ENCODE data around the gene TIMP3. TPM values are rescaled to one million over a fixed set of nuclear protein-coding genes. Genes with fewer than 3 reads are reported as not detected.

Gene TIMP3
- polyA plus RNA-seq, 1 donor (not counting 4 experiments of a cell fraction or from before 2014, with no cell fraction given), result 34.3 TPM

DNA sequence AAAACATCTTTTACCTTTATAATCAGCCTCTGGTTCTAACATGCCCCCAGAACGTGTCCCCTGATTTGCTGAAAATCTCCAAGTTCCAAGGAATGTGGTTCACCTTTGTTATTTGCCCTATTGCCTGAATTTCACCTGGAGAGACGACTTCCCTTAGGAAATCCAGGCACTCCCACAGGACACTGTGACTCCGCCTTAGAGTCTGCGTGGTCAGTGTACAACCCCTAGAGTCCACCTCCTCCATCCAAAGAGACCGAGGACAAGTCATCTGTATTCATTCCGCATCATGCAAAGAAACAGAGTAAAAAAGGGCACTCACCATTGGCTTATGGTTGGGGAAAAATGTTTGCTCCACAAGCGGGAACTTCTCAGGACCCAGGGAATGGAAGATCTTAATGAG is 63.1 kb downstream of the TIMP3 start:
- Histone ChIP-seq H3K9me1 (ENCODE audit: control insufficient read depth, extremely low read depth, insufficient read depth, low read length) (peaks cover 2% of the 10 kb centered on the region), H3K36me3 (ENCODE audit: control insufficient read depth in 2 of 2, extremely low read depth in 1 of 2, insufficient read depth in 2 of 2, low read length in 2 of 2) (peaks cover 0 to 2% of the 10 kb centered on the region in 2 experiments), H3K79me2 (ENCODE audit: control insufficient read depth, insufficient read depth, low read length) (no peaks in the 10 kb centered on the region), H3K4me2 (ENCODE audit: control insufficient read depth, extremely low read depth, insufficient read depth, low read depth, low read length) (no peak overlapping the region), H2AFZ (ENCODE audit: control insufficient read depth, low read length) (no peak overlapping the region), H3K27ac (ENCODE audit: control insufficient read depth, insufficient read depth, low read length) (no peak overlapping the region), H3K4me3 (ENCODE audit: control insufficient read depth in 2 of 3, extremely low read depth in 1 of 3, insufficient read depth in 2 of 3, low read depth in 1 of 3, low read length in 3 of 3) (no peak overlapping the region), H3K9ac (ENCODE audit: control insufficient read depth, extremely low read depth, insufficient read depth, low read length) (no peak overlapping the region), H3K27me3 (ENCODE audit: control insufficient read depth, extremely low read depth, insufficient read depth, low read length) (no peaks in the 10 kb centered on the region), H3K9me3 (ENCODE audit: control insufficient read depth, low read depth, low read length) (no peaks in the 10 kb centered on the region), H3K4me1 (ENCODE audit: control insufficient read depth, extremely low read depth, insufficient read depth, low read length) (no peaks in the 10 kb centered on the region), H4K20me1 (ENCODE audit: control insufficient read depth, extremely low read depth, insufficient read depth, low read length) (no peaks in the 10 kb centered on the region)
- dilution Hi-C loops (cut with MboI; ENCODE audit: extremely low pct_ligation_motif_present, low sequenced_read_pairs), result no loop called here
- no peak for DNase-seq (ENCODE audit: low read depth, low spot score)
- FAIRE-seq, result no peak
- no peak for TF ChIP-seq EZH2 (IDR thresholded peaks at IDR 0.05; ENCODE audit: low read length)
- TF ChIP-seq, protein P1, sequence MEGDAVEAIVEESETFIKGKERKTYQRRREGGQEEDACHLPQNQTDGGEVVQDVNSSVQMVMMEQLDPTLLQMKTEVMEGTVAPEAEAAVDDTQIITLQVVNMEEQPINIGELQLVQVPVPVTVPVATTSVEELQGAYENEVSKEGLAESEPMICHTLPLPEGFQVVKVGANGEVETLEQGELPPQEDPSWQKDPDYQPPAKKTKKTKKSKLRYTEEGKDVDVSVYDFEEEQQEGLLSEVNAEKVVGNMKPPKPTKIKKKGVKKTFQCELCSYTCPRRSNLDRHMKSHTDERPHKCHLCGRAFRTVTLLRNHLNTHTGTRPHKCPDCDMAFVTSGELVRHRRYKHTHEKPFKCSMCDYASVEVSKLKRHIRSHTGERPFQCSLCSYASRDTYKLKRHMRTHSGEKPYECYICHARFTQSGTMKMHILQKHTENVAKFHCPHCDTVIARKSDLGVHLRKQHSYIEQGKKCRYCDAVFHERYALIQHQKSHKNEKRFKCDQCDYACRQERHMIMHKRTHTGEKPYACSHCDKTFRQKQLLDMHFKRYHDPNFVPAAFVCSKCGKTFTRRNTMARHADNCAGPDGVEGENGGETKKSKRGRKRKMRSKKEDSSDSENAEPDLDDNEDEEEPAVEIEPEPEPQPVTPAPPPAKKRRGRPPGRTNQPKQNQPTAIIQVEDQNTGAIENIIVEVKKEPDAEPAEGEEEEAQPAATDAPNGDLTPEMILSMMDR (optimal IDR thresholded peaks at IDR 0.05 in 1 of 3, IDR thresholded peaks at IDR 0.05 in 1 of 3, conservative IDR thresholded peaks at IDR 0.05 in 1 of 3; ENCODE audit: extremely low read depth in 1 of 3, insufficient read depth in 2 of 3, low read length in 3 of 3), result no peak

DNA sequence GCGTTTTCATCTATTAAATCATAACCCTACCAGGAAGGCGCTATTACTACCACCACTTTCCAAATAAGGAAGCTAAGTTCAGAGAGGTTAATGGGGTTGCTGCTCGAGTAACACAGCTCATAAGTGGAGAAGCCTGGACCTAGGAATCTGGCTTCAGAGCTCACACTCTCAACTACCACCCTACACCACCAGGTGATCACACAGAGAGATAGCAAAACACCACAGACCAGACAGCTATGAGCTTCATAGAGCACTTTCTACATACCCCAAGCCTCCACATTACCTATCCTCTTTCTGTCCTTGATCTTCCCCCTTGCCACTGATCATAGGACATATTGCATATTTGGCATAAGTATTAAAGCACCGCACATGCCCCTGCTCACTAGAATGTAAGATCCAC is 65.4 kb downstream of the TIMP3 start:
- Histone ChIP-seq H3K27me3 (ENCODE audit: control insufficient read depth, extremely low read depth, insufficient read depth, low read length) (no peaks in the 10 kb centered on the region), H4K20me1 (ENCODE audit: control insufficient read depth, extremely low read depth, insufficient read depth, low read length) (no peaks in the 10 kb centered on the region), H2AFZ (ENCODE audit: control insufficient read depth, low read length) (no peak overlapping the region), H3K27ac (ENCODE audit: control insufficient read depth, insufficient read depth, low read length) (no peak overlapping the region), H3K79me2 (ENCODE audit: control insufficient read depth, insufficient read depth, low read length) (no peaks in the 10 kb centered on the region), H3K9me1 (ENCODE audit: control insufficient read depth, extremely low read depth, insufficient read depth, low read length) (peaks cover 2% of the 10 kb centered on the region), H3K4me3 (ENCODE audit: control insufficient read depth in 2 of 3, extremely low read depth in 1 of 3, insufficient read depth in 2 of 3, low read depth in 1 of 3, low read length in 3 of 3) (no peak overlapping the region), H3K4me1 (ENCODE audit: control insufficient read depth, extremely low read depth, insufficient read depth, low read length) (no peaks in the 10 kb centered on the region), H3K9ac (ENCODE audit: control insufficient read depth, extremely low read depth, insufficient read depth, low read length) (no peak overlapping the region), H3K9me3 (ENCODE audit: control insufficient read depth, low read depth, low read length) (no peaks in the 10 kb centered on the region), H3K36me3 (ENCODE audit: control insufficient read depth in 2 of 2, extremely low read depth in 1 of 2, insufficient read depth in 2 of 2, low read length in 2 of 2) (no peaks in the 10 kb centered on the region), H3K4me2 (ENCODE audit: control insufficient read depth, extremely low read depth, insufficient read depth, low read depth, low read length) (no peak overlapping the region)
- DNase-seq (ENCODE audit: low read depth, low spot score) (no peak), FAIRE-seq (no peak)
- TF ChIP-seq EZH2 (IDR thresholded peaks at IDR 0.05; ENCODE audit: low read length), result no peak
- TF ChIP-seq, protein P1 (optimal IDR thresholded peaks at IDR 0.05 in 1 of 3, IDR thresholded peaks at IDR 0.05 in 1 of 3, conservative IDR thresholded peaks at IDR 0.05 in 1 of 3; ENCODE audit: extremely low read depth in 1 of 3, insufficient read depth in 2 of 3, low read length in 3 of 3), result no peak
- dilution Hi-C loops (cut with MboI; ENCODE audit: extremely low pct_ligation_motif_present, low sequenced_read_pairs), result no loop called here
